GM23248 (cell line): ENCODE measurements around the gene ATXN3. TPM values are rescaled to one million over a fixed set of nuclear protein-coding genes. Genes with fewer than 3 reads are reported as not detected.
A peak's percentile ranks its signal among the peaks of the same experiment; 100 is the strongest.

Experiments used
- DNase-seq: peaks from one replicate; pipeline ENCODE4 v3.0.0-alpha.2; 2015
- H2AFZ ChIP-seq: fragments of 200-600 bp; sonication (generic); 2 replicates; pipeline ENCODE4 v1.6.1; 2016; ENCODE audit warnings: antibody characterized with exemption
- H3F3A ChIP-seq: fragments of 200-600 bp; sonication (generic); 2 replicates; pipeline ENCODE4 v1.6.1; 2016; ENCODE audit warnings: mild to moderate bottlenecking, antibody characterized with exemption, mixed run types; ENCODE audit not compliant: insufficient read depth
- H3K27ac ChIP-seq: fragments of 200-600 bp; sonication (generic); 2 replicates; pipeline ENCODE4 v1.5.1; 2016; ENCODE audit warnings: mild to moderate bottlenecking
- H3K27me3 ChIP-seq: fragments of 200-600 bp; sonication (generic); replicated peaks from 2 replicates; pipeline ENCODE4 v1.6.1; 2016; ENCODE audit warnings: mild to moderate bottlenecking; ENCODE audit not compliant: insufficient read depth
- H3K36me3 ChIP-seq: fragments of 200-600 bp; sonication (generic); 2 replicates; pipeline ENCODE4 v1.6.1; 2016; ENCODE audit warnings: low read depth, mild to moderate bottlenecking
- H3K4me1 ChIP-seq: fragments of 200-600 bp; sonication (generic); 2 replicates; pipeline ENCODE4 v1.6.1; 2016; ENCODE audit warnings: mild to moderate bottlenecking; ENCODE audit not compliant: insufficient read depth
- H3K4me2 ChIP-seq: fragments of 200-600 bp; sonication (generic); one replicate; pipeline ENCODE4 v1.6.1; 2016; ENCODE audit warnings: mild to moderate bottlenecking; ENCODE audit not compliant: unreplicated experiment
- H3K4me3 ChIP-seq: fragments of 200-600 bp; sonication (generic); 2 replicates; pipeline ENCODE4 v1.5.1; 2016; ENCODE audit warnings: mild to moderate bottlenecking
- H3K79me2 ChIP-seq: fragments of 200-600 bp; sonication (generic); 2 replicates; pipeline ENCODE4 v1.6.1; 2016; ENCODE audit warnings: mild to moderate bottlenecking; ENCODE audit not compliant: insufficient read depth
- H3K9ac ChIP-seq: fragments of 200-600 bp; sonication (generic); 2 replicates; pipeline ENCODE4 v1.6.1; 2016; ENCODE audit warnings: mild to moderate bottlenecking
- H3K9me2 ChIP-seq: fragments of 200-600 bp; sonication (generic); 2 replicates; pipeline ENCODE4 v1.6.1; 2016; ENCODE audit warnings: mixed run types, mild to moderate bottlenecking, moderate library complexity; ENCODE audit not compliant: insufficient read depth
- H3K9me3 ChIP-seq: fragments of 200-600 bp; sonication (generic); one replicate; pipeline ENCODE4 v1.6.1; 2017; ENCODE audit warnings: low read depth
- H4K20me1 ChIP-seq: fragments of 200-600 bp; sonication (generic); 2 replicates; pipeline ENCODE4 v1.6.0; 2016; ENCODE audit not compliant: insufficient read depth
- EZH2 ChIP-seq: fragments of 200-600 bp; sonication (generic); IDR thresholded peaks from 2 replicates; pipeline ENCODE4 v1.6.1; 2018; ENCODE audit warnings: antibody characterized with exemption, mild to moderate bottlenecking; ENCODE audit not compliant: insufficient read depth, poor library complexity, severe bottlenecking
- EZH2phosphoT487 ChIP-seq: fragments of 200-600 bp; sonication (generic); IDR thresholded peaks from 2 replicates; pipeline ENCODE4 v1.6.1; 2018; ENCODE audit warnings: antibody characterized with exemption, moderate library complexity, mild to moderate bottlenecking, low read depth; ENCODE audit not compliant: insufficient read depth
- WGBS, 2 experiments: methylation state at CpG; one replicate each; pipeline ENCODE4 v1.1.6; 2015 to 2017; ENCODE audit warnings: low lambda C conversion rate in 2 of 2, low coverage in 1 of 2; ENCODE audit errors: missing lambda C conversion rate in 2 of 2; 5-methylcytosine and 5-hydroxymethylcytosine counted together
- in situ Hi-C: fragments of 300-500 bp; cut with MboI; formaldehyde crosslinking; loops from 2 replicates; pipeline ENCODE4 v1.15.0; 2020
- polyA plus RNA-seq: library from polyadenylated mRNA; unstranded; fragments of >200 nt; fragmentation: Nextera tagmentation; extraction: Ambion mirVana; gene quantifications from 2 replicates; pipeline ENCODE4 v1.2.1, GENCODE V29; 2016
- total RNA-seq: library from RNA; depleted of rRNA; stranded (reverse); fragments of >200 nt; shearing (Covaris generic); gene quantifications from 2 replicates; pipeline ENCODE4 v1.2.3, GENCODE V29; 2014; rRNA removed

Gene ATXN3
- total RNA-seq (35.7 and 75.6 TPM in 2 replicates), polyA plus RNA-seq (19.4 and 25.9 TPM in 2 replicates)

GRCh38 chr14:92106143-92106926, at the start of gene ATXN3:
TSS of gene ATXN3 (minus strand) at chr14:92106582. CDS start at chr14:92106552, 30 bp downstream.
- Histone ChIP-seq H4K20me1 (no peaks in the 10 kb centered on the region), H3K27me3 (no peaks in the 10 kb centered on the region), H3K9ac (peak within 1 kb of the TSS; percentile 91), H3K4me2 (peak within 1 kb of the TSS; percentile 80), H3K27ac (peak within 1 kb of the TSS; percentile 90), H2AFZ (peak within 1 kb of the TSS; percentile 94), H3K4me1 (peaks cover 5% of the 10 kb centered on the region), H3K4me3 (peak within 1 kb of the TSS; percentile 87), H3K36me3 (no peaks in the 10 kb centered on the region), H3K79me2 (peaks cover 40% of the 10 kb centered on the region), H3K9me3 (no peaks in the 10 kb centered on the region), H3K9me2 (no peaks in the 10 kb centered on the region), H3F3A (peaks cover 13% of the 10 kb centered on the region; the same call in 1 of the 2 replicates)
- no peak for TF ChIP-seq EZH2phosphoT487
- no peak for TF ChIP-seq EZH2
- peak; percentile 100 for DNase-seq
- 2% methylated on average over 25 to 58 of the region's 66 CpGs for WGBS, 2 experiments
- in situ Hi-C loops, result no loop called here

DNA sequence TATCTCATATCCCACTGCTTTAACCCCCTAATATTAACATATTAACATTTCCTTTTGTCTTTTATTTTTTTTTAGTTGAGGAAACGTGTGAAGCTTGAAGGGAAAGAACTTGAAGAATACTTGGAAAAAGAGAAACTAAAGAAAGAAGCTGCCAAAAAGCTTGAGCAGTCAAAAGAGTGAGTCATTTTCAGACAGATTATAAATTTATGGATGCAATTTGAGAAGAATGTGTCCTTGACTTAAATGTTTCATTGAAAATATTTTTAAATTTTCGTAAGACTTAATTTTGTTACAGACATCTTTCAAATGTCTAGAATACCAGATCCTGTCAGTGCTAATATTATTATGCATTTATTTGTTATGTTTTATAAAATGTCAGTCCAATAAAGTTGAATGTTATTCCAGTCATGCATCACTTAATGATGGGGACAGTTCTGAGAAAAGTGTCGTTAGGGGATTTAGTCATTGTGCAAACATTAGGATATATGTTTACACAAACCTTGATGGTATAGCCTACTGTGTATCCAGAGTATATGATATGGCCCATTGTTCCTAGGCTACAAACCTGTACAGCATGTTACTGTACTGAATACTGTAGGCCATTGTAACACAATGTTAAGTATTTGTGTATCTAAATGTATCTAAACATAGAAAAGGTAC, 48.0 kb upstream of the ATXN3 start:
- Histone ChIP-seq H2AFZ (no peak overlapping the region), H3K27ac (peak overlapping the region; percentile 37), H3K4me3 (0 out of 2 replicates have a peak overlapping the region, but pooled peaks have one; percentile 9), H3K9me2 (no peaks in the 10 kb centered on the region), H3K9ac (peak overlapping the region; percentile 17), H3K36me3 (peaks cover 37% of the 10 kb centered on the region), H3K79me2 (0 out of 2 replicates have a peak, but pooled peaks cover 4% of the 10 kb centered on the region), H3K9me3 (no peaks in the 10 kb centered on the region), H3K4me2 (peak overlapping the region; percentile 40), H3K27me3 (no peaks in the 10 kb centered on the region), H3F3A (peaks cover 16% of the 10 kb centered on the region; the same call in 1 of the 2 replicates), H4K20me1 (no peaks in the 10 kb centered on the region), H3K4me1 (peaks cover 12% of the 10 kb centered on the region)
- peak; percentile 57 for DNase-seq
- TF ChIP-seq EZH2phosphoT487, result no peak
- no peak for TF ChIP-seq EZH2
- in situ Hi-C loops, result no loop called here
- 24 to 28% methylated on average over 3 of the region's 3 CpGs for WGBS, 2 experiments

GRCh38 chr14:92153581-92153980, 47.2 kb upstream of the ATXN3 start:
- H3F3A ChIP-seq, result peaks cover 9% of the 10 kb centered on the region; the same call in 1 of the 2 replicates
- H3K9me2 ChIP-seq, result no peaks in the 10 kb centered on the region
- no peak overlapping the region for H2AFZ ChIP-seq
- peaks cover 33% of the 10 kb centered on the region for H3K36me3 ChIP-seq
- peaks cover 12% of the 10 kb centered on the region for H3K4me1 ChIP-seq
- no peak for TF ChIP-seq EZH2
- no peak for TF ChIP-seq EZH2phosphoT487
- H3K9me3 ChIP-seq, result no peaks in the 10 kb centered on the region
- H3K27ac ChIP-seq, result peak overlapping the region; percentile 37
- in situ Hi-C loops, result no loop called here
- DNase-seq, result no peak
- 97 to 100% methylated on average over 1 of the region's 1 CpG for WGBS, 2 experiments
- H3K4me2 ChIP-seq, result no peak overlapping the region
- no peak overlapping the region for H3K4me3 ChIP-seq
- H3K9ac ChIP-seq, result no peak overlapping the region
- H3K27me3 ChIP-seq, result no peaks in the 10 kb centered on the region
- H4K20me1 ChIP-seq, result no peaks in the 10 kb centered on the region
- H3K79me2 ChIP-seq, result 0 out of 2 replicates have a peak, but pooled peaks cover 4% of the 10 kb centered on the region

DNA sequence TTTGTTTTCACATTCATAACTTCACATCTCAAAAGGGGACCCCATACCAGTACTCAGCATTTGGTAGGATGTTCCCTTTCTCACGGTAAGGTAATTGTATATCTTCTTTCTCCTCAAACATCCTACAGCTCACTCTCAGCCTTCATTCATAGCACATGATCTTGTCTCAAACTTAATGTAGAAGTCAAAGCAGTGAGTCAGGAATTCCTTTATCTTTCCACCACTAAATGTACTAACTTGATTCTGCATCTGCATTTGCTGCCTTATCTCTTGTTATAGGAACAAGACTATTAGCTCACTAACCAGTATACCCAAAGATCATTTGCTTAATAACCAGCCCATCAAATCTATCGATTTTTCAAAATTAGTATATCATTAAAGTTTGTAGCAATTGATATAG, 38.3 kb upstream of the ATXN3 start:
- whole genome bisulfite sequencing, 2 experiments, result 95 to 98% methylated on average over 2 of the region's 2 CpGs
- no peaks in the 10 kb centered on the region for H3K27me3 ChIP-seq
- no peak for TF ChIP-seq EZH2phosphoT487
- no peak for TF ChIP-seq EZH2
- H3K36me3 ChIP-seq, result peaks cover 52% of the 10 kb centered on the region
- H3K4me2 ChIP-seq, result no peak overlapping the region
- H3K9me3 ChIP-seq, result no peaks in the 10 kb centered on the region
- DNase-seq, result peak; percentile 37
- no peak overlapping the region for H3K4me3 ChIP-seq
- H3K79me2 ChIP-seq, result 0 out of 2 replicates have a peak, but pooled peaks cover 15% of the 10 kb centered on the region
- in situ Hi-C loops, result loop anchor here (5.0 to 25.0 kb wide), 2 partner anchors 318 to 643 kb away; partner anchors contain the start of gene GOLGA5
- no peaks in the 10 kb centered on the region for H3F3A ChIP-seq
- no peak overlapping the region for H2AFZ ChIP-seq
- no peak overlapping the region for H3K27ac ChIP-seq
- no peak overlapping the region for H3K9ac ChIP-seq
- no peaks in the 10 kb centered on the region for H4K20me1 ChIP-seq
- no peaks in the 10 kb centered on the region for H3K9me2 ChIP-seq
- no peaks in the 10 kb centered on the region for H3K4me1 ChIP-seq
